GM12872 (cell line): ENCODE results near the gene RASL12.

Experiments used
- CTCF ChIP-seq: IDR thresholded peaks from 3 replicates; pipeline ENCODE4 v1.5.1; 2011; ENCODE audit warnings: low read depth, mild to moderate bottlenecking, low read length, moderate library complexity; ENCODE audit not compliant: insufficient read depth

RASL12 gene

DNA sequence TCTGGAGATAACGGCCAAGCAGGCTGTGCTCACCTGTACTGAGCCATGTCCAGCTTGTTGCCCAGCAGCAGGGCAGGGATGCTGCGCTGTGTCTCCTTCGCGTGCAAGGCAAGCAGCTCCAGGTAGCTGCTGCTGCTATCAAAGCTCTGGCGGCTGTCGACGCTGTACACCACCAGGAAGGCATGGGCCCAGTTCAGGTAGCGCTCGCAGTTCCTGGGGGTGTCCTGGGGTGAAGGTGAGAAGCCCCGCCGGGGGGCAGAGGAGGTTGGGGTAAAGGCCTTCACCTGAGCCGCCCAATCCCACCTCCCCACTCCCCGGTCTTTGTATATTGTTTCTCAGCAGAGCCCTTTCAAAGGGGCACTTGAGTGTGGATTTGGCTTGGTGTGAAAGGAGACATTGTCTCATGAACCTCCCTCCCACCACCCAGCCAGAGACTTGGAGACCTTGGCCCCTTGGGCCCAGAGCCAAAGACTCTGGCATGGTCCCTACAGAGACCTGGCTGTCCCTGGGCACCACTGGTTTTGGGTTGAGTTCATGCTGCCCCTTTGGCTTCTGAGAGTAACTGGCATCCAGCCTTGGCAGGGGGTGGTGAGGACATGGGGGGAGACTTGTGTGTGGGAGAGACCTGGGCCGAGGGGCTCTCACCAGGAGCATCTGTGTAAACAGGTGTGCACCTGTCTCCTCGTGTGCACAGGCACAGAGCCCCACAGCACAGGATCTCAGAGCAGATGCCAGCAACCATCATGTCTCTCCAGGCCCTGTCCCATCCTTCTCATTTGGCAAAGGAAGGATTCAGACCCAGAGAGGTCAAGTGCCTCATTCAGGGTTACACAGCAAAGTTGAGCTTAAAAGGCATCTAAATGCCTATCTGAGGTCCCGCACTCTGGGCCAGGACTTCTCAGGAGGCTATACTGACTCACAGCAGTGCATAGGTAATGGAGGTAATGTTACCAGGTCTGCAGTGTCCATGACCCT, 9.1 kb downstream of the RASL12 start:
- TF ChIP-seq CTCF, result no peak

GRCh38 chr15:65057549-65057940, 10.2 kb downstream of the RASL12 start:
- no peak for TF ChIP-seq CTCF

GRCh38 chr15:65056868-65057548, 10.8 kb downstream of the RASL12 start:
- no peak for TF ChIP-seq CTCF

- TF ChIP-seq CTCF, result no peak
Observed at GRCh38 chr15:65056106-65056505, 11.7 kb downstream of the RASL12 start.

- no peak for TF ChIP-seq CTCF
Observed at GRCh38 chr15:65055201-65055870, 12.5 kb downstream of the RASL12 start.

DNA sequence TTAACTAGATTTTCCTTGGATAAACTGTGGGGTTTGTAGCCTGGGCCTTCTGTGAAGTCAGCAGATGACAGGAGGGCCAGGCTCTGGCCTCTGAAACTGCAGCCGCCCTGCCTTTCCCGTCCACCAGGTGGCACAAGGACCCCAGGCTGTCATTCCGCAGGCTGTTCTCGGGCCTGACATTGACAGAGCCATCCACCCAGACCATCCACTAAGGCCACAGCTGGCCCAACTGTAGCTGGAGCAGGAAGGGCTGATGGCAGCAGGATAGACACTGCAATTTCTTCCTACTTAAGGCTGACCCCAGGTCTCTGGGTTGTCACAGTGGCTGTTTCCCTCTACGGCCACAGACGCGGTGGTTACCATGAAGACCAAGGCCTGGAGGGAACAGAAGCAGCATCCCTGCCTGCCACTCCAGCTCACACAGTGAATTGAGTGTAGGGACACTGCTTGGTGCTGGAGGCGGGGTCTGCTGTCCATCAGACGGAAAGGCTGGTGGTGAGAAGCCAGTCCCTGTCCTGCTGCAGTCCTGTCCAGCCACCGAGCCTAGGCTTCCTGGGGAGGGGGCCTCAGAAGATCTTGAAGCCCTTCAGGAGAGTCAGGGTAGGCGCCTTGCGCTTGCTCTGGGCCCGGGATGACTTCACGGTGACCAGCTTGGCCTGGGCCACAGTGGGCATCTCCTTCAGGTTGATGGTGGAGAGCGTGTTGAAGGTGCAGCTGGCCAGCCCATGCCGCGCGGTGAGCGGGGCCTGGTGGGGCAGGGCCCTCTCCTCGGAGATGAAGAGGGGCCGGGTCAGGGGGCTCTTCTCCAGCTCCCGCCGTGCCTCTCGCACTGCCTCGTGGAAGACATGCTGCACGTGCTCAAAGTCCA, 13.2 kb downstream of the RASL12 start:
- peak; percentile 95 for TF ChIP-seq CTCF
